Neural crest cell (in vitro differentiated cells): ENCODE data around the gene NR2F6. TPM values are rescaled to one million over a fixed set of nuclear protein-coding genes. Genes with fewer than 3 reads are reported as not detected.

Experiments
- DNase-seq: peaks from one replicate; pipeline ENCODE4 v3.0.0; 2021; ENCODE audit warnings: low read depth, mixed read lengths, low spot score
- H3K27ac Mint-ChIP-seq: one replicate; pipeline ENCODE4 v1.8.0; 2021; ENCODE audit warnings: mild to moderate bottlenecking, mixed read lengths; ENCODE audit not compliant: unreplicated experiment
- H3K27me3 Mint-ChIP-seq: 2 replicates; pipeline ENCODE4 v1.8.0; 2021; ENCODE audit warnings: low read depth, mild to moderate bottlenecking, mixed read lengths
- H3K36me3 Mint-ChIP-seq: 2 replicates; pipeline ENCODE4 v1.8.0; 2021; ENCODE audit warnings: low read depth, mild to moderate bottlenecking, mixed read lengths
- H3K4me1 Mint-ChIP-seq: 2 replicates; pipeline ENCODE4 v1.8.0; 2021; ENCODE audit warnings: mixed read lengths
- H3K4me3 Mint-ChIP-seq: one replicate; pipeline ENCODE4 v1.8.0; 2021; ENCODE audit warnings: mild to moderate bottlenecking, mixed read lengths
- H3K9me3 Mint-ChIP-seq: 2 replicates; pipeline ENCODE4 v1.8.0; 2021; ENCODE audit warnings: mixed read lengths
- CTCF ChIP-seq: fragments of 200-600 bp; sonication (generic); conservative IDR thresholded peaks from 2 replicates; pipeline ENCODE4 v1.5.0; 2021; ENCODE audit warnings: antibody characterized with exemption, mild to moderate bottlenecking
- total RNA-seq: library from RNA; stranded (reverse); gene quantifications from 2 replicates; pipeline ENCODE4 v1.2.1, GENCODE V29; 2021

The NR2F6 gene
- total RNA-seq, 1 donor from 2014 or later: 57.6 TPM

- Mint-ChIP-seq H3K9me3 (peaks cover 5% of the 10 kb centered on the region), H3K27me3 (peaks cover 5% of the 10 kb centered on the region), H3K4me3 (no peak overlapping the region), H3K27ac (no peak overlapping the region), H3K36me3 (no peaks in the 10 kb centered on the region), H3K4me1 (peaks cover 20% of the 10 kb centered on the region)
- no peak for DNase-seq
- no peak for TF ChIP-seq CTCF
Measured at GRCh38 chr19:17263712-17264640, 18.3 kb upstream of the NR2F6 start.

- H3K4me1 Mint-ChIP-seq: peaks cover 13% of the 10 kb centered on the region
- H3K27me3 Mint-ChIP-seq: peaks cover 5% of the 10 kb centered on the region
- peaks cover 5% of the 10 kb centered on the region for H3K9me3 Mint-ChIP-seq
- H3K36me3 Mint-ChIP-seq: no peaks in the 10 kb centered on the region
- no peak for DNase-seq
- no peak overlapping the region for H3K4me3 Mint-ChIP-seq
- no peak for TF ChIP-seq CTCF
- H3K27ac Mint-ChIP-seq: no peak overlapping the region
Measured at GRCh38 chr19:17262557-17262956, 16.8 kb upstream of the NR2F6 start.

GRCh38 chr19:17260842-17261325, 15.2 kb upstream of the NR2F6 start:
- H3K27ac Mint-ChIP-seq: peak overlapping the region; percentile 52
- H3K27me3 Mint-ChIP-seq: peaks cover 2% of the 10 kb centered on the region
- no peak overlapping the region for H3K4me3 Mint-ChIP-seq
- no peaks in the 10 kb centered on the region for H3K9me3 Mint-ChIP-seq
- H3K36me3 Mint-ChIP-seq: no peaks in the 10 kb centered on the region
- TF ChIP-seq CTCF: peak; percentile 98
- peak; percentile 88 for DNase-seq
- H3K4me1 Mint-ChIP-seq: peaks cover 6% of the 10 kb centered on the region

GRCh38 chr19:17259934-17260333, 14.2 kb upstream of the NR2F6 start:
- H3K27me3 Mint-ChIP-seq: peaks cover 2% of the 10 kb centered on the region
- no peak for TF ChIP-seq CTCF
- DNase-seq: no peak
- H3K4me3 Mint-ChIP-seq: no peak overlapping the region
- H3K9me3 Mint-ChIP-seq: no peaks in the 10 kb centered on the region
- no peak overlapping the region for H3K27ac Mint-ChIP-seq
- no peaks in the 10 kb centered on the region for H3K36me3 Mint-ChIP-seq
- H3K4me1 Mint-ChIP-seq: peaks cover 6% of the 10 kb centered on the region

- peaks cover 2% of the 10 kb centered on the region for H3K27me3 Mint-ChIP-seq
- DNase-seq: no peak
- H3K4me3 Mint-ChIP-seq: no peak overlapping the region
- H3K9me3 Mint-ChIP-seq: no peaks in the 10 kb centered on the region
- H3K27ac Mint-ChIP-seq: no peak overlapping the region
- H3K4me1 Mint-ChIP-seq: peaks cover 6% of the 10 kb centered on the region
- no peak for TF ChIP-seq CTCF
- no peaks in the 10 kb centered on the region for H3K36me3 Mint-ChIP-seq
Measured at GRCh38 chr19:17259118-17259780, 13.5 kb upstream of the NR2F6 start.
